Thoracic aorta (tissue), 2 donors: ENCODE results near the gene TOP3A. TPM values are rescaled to one million over a fixed set of nuclear protein-coding genes. Genes with fewer than 3 reads are reported as not detected.

ENCODE experiments used
- ATAC-seq: fragments of 150-250 bp; one replicate; pipeline ENCODE4 v1.8.0; 2017; ENCODE audit warnings: low read depth; ENCODE audit not compliant: insufficient number of reproducible peaks, low FRiP score
- DNase-seq: peaks from one replicate; pipeline ENCODE4 v3.0.0-alpha.2; 2020; ENCODE audit warnings: low spot score
- H3K27ac ChIP-seq, 2 donors: fragments of 200-600 bp; sonication (generic); 1 replicate in 1 of 2; 2 replicates in 1 of 2; pipeline ENCODE4 v1.5.1; 2016; ENCODE audit warnings: mild to moderate bottlenecking in 2 of 2, moderate library complexity in 2 of 2
- H3K27me3 ChIP-seq: fragments of 200-600 bp; sonication (generic); replicated peaks from 2 replicates; pipeline ENCODE4 v1.6.0; 2016; ENCODE audit warnings: mild to moderate bottlenecking; ENCODE audit not compliant: insufficient read depth
- H3K36me3 ChIP-seq: fragments of 200-600 bp; sonication (generic); one replicate; pipeline ENCODE4 v1.5.1; 2016
- H3K4me1 ChIP-seq, 2 donors: fragments of 200-600 bp; sonication (generic); 1 replicate in 1 of 2; 2 replicates in 1 of 2; pipeline versions ENCODE4 v1.5.1 to v1.6.0; 2016; ENCODE audit warnings: low read depth in 2 of 2, mild to moderate bottlenecking in 1 of 2; ENCODE audit not compliant: control insufficient read depth in 1 of 2
- H3K4me3 ChIP-seq: fragments of 200-600 bp; sonication (generic); 2 replicates; pipeline ENCODE4 v1.5.1; 2016; ENCODE audit warnings: mild to moderate bottlenecking
- H3K9me3 ChIP-seq: fragments of 200-600 bp; sonication (generic); 2 replicates; pipeline ENCODE4 v1.5.1; 2016
- CTCF ChIP-seq: fragments of 200-600 bp; sonication (generic); IDR thresholded peaks from one replicate; pipeline ENCODE4 v1.5.1; 2019; ENCODE audit warnings: antibody characterized with exemption
- total RNA-seq, 2 donors: library from RNA; depleted of rRNA; stranded (reverse); fragments of >200 nt; gene quantifications; one replicate each; pipeline versions ENCODE4 v1.1.0 to v1.2.3, GENCODE V29; 2016

TOP3A gene
- total RNA-seq, 2 donors from 2014 or later = 33.4 to 54.6 TPM

GRCh38 chr17:18285296-18285695 lies 29.5 kb downstream of the TOP3A start:
- Histone ChIP-seq H3K4me3 (no peak overlapping the region), H3K27me3 (no peaks in the 10 kb centered on the region), H3K9me3 (no peaks in the 10 kb centered on the region), H3K27ac (no peak overlapping the region), H3K4me1 (no peaks in the 10 kb centered on the region), H3K36me3 (peaks cover 62% of the 10 kb centered on the region)
- ATAC-seq (no peak), DNase-seq (no peak)
- no peak for TF ChIP-seq CTCF

GRCh38 chr17:18281788-18282187 lies 33.0 kb downstream of the TOP3A start:
- Histone ChIP-seq H3K36me3 (peaks cover 68% of the 10 kb centered on the region), H3K4me3 (no peak overlapping the region), H3K27ac (no peak overlapping the region), H3K27me3 (no peaks in the 10 kb centered on the region), H3K4me1 (no peaks in the 10 kb centered on the region), H3K9me3 (no peaks in the 10 kb centered on the region)
- ATAC-seq = no peak
- DNase-seq = no peak
- no peak for TF ChIP-seq CTCF

GRCh38 chr17:18280766-18281371 lies 33.9 kb downstream of the TOP3A start:
- no peaks in the 10 kb centered on the region for H3K27me3 ChIP-seq
- no peak overlapping the region for H3K4me3 ChIP-seq
- DNase-seq (no peak), ATAC-seq (no peak)
- H3K4me1 ChIP-seq = no peaks in the 10 kb centered on the region
- peaks cover 75% of the 10 kb centered on the region for H3K36me3 ChIP-seq
- H3K9me3 ChIP-seq = no peaks in the 10 kb centered on the region
- no peak overlapping the region for H3K27ac ChIP-seq
- no peak for TF ChIP-seq CTCF

- no peaks in the 10 kb centered on the region for H3K9me3 ChIP-seq
- TF ChIP-seq CTCF = no peak
- ATAC-seq (no peak), DNase-seq (no peak)
- H3K27ac ChIP-seq = no peak overlapping the region
- H3K4me3 ChIP-seq = no peak overlapping the region
- H3K4me1 ChIP-seq = no peaks in the 10 kb centered on the region
- no peaks in the 10 kb centered on the region for H3K27me3 ChIP-seq
- H3K36me3 ChIP-seq = peaks cover 68% of the 10 kb centered on the region
These were observed 34.5 kb downstream of the TOP3A start for GRCh38 chr17:18280249-18280648.

- peaks cover 69% of the 10 kb centered on the region for H3K36me3 ChIP-seq
- no peak overlapping the region for H3K27ac ChIP-seq
- no peaks in the 10 kb centered on the region for H3K4me1 ChIP-seq
- no peaks in the 10 kb centered on the region for H3K9me3 ChIP-seq
- ATAC-seq = no peak
- no peak for DNase-seq
- TF ChIP-seq CTCF = no peak
- no peak overlapping the region for H3K4me3 ChIP-seq
- no peaks in the 10 kb centered on the region for H3K27me3 ChIP-seq
These were observed 35.9 kb downstream of the TOP3A start for GRCh38 chr17:18278867-18279266.
